WTC11 (cell line): ENCODE results near the gene ATP5PF. TPM values are rescaled to one million over a fixed set of nuclear protein-coding genes. Genes with fewer than 3 reads are reported as not detected.

ENCODE experiments used
- ATAC-seq: fragments of 200-7000 bp; cut with Tn5 transposase; 2 replicates; pipeline ENCODE4 v1.10.0; 2021; ENCODE audit warnings: mild to moderate bottlenecking, moderate library complexity
- CTCF ChIA-PET: fragments of 300-600 bp; sonication (Branson Sonifier 250); formaldehyde crosslinking; loops from one replicate; lab custom pipeline; 2021; ENCODE audit warnings: antibody characterized with exemption; lab: Charles Lee
- POLR2A ChIA-PET: fragments of 350-600 bp; sonication (Branson Sonifier 250); formaldehyde crosslinking; loops from one replicate; lab custom pipeline; 2021; ENCODE audit warnings: antibody characterized with exemption; lab: Charles Lee
- DNase-seq: peaks from one replicate; pipeline ENCODE4 v3.0.0; 2021; ENCODE audit warnings: low spot score
- H3K27ac Mint-ChIP-seq: 2 replicates; pipeline ENCODE4 v1.8.0; 2021; ENCODE audit warnings: mixed read lengths
- H3K27me3 Mint-ChIP-seq: 2 replicates; pipeline ENCODE4 v1.8.0; 2021; ENCODE audit warnings: low read depth, mild to moderate bottlenecking, moderate library complexity, mixed read lengths
- H3K36me3 Mint-ChIP-seq: 2 replicates; pipeline ENCODE4 v1.8.0; 2021; ENCODE audit warnings: mixed read lengths
- H3K4me1 Mint-ChIP-seq: 2 replicates; pipeline ENCODE4 v1.8.0; 2022; ENCODE audit warnings: mixed read lengths
- H3K4me3 Mint-ChIP-seq: 2 replicates; pipeline ENCODE4 v1.8.0; 2021; ENCODE audit warnings: mild to moderate bottlenecking, moderate library complexity, mixed read lengths
- H3K9me3 Mint-ChIP-seq: 2 replicates; pipeline ENCODE4 v1.8.0; 2021; ENCODE audit warnings: mixed read lengths
- AR ChIP-seq: fragments of 250-450 bp; sonication (Bioruptor Pico); IDR thresholded peaks from 2 replicates; pipeline ENCODE4 v1.9.0; 2021; ENCODE audit warnings: mild to moderate bottlenecking
- ATF1 ChIP-seq: sonication (generic); formaldehyde crosslinking; IDR thresholded peaks from 2 replicates; pipeline ENCODE4 v1.8.1; 2023; ENCODE audit warnings: mild to moderate bottlenecking, moderate library complexity, missing genetic modification reagents
- ATF3 ChIP-seq: sonication (generic); formaldehyde crosslinking; conservative IDR thresholded peaks from 2 replicates; pipeline ENCODE4 v1.8.1; 2022; ENCODE audit warnings: mild to moderate bottlenecking, missing genetic modification reagents
- CTCF ChIP-seq: fragments of 200-600 bp; IDR thresholded peaks from 2 replicates; pipeline ENCODE4 v1.8.0; 2022; ENCODE audit warnings: antibody characterized with exemption
- GRHL2 ChIP-seq: fragments of 250-450 bp; sonication (Bioruptor Pico); IDR thresholded peaks from 2 replicates; pipeline ENCODE4 v1.8.0; 2022; ENCODE audit warnings: mild to moderate bottlenecking, moderate library complexity; ENCODE audit not compliant: insufficient replicate concordance, severe bottlenecking
- HMGA2 ChIP-seq: fragments of 250-450 bp; sonication (Bioruptor Pico); IDR thresholded peaks from 2 replicates; pipeline ENCODE4 v1.4.0; 2021; ENCODE audit warnings: mild to moderate bottlenecking, moderate library complexity
- MYBL2 ChIP-seq: sonication (generic); formaldehyde crosslinking; IDR thresholded peaks from 2 replicates; pipeline ENCODE4 v1.8.1; 2023; ENCODE audit warnings: mild to moderate bottlenecking, moderate library complexity, missing genetic modification reagents
- NR1H2 ChIP-seq: sonication (generic); formaldehyde crosslinking; IDR thresholded peaks from 2 replicates; pipeline ENCODE4 v1.9.0; 2021; ENCODE audit warnings: mild to moderate bottlenecking, moderate library complexity, missing genetic modification reagents
- NR2C2 ChIP-seq: sonication (generic); formaldehyde crosslinking; IDR thresholded peaks from 2 replicates; pipeline ENCODE4 v1.8.0; 2022; ENCODE audit warnings: mild to moderate bottlenecking, missing genetic modification reagents
- RELA ChIP-seq: sonication (generic); formaldehyde crosslinking; IDR thresholded peaks from 2 replicates; pipeline ENCODE4 v1.8.1; 2022; ENCODE audit warnings: missing genetic modification reagents, mild to moderate bottlenecking, borderline replicate concordance
- RORB ChIP-seq: fragments of 250-450 bp; sonication (Bioruptor Pico); IDR thresholded peaks from 2 replicates; pipeline ENCODE4 v1.9.0; 2021; ENCODE audit warnings: mild to moderate bottlenecking
- SMAD3 ChIP-seq: sonication (generic); formaldehyde crosslinking; IDR thresholded peaks from 2 replicates; pipeline ENCODE4 v1.8.0; 2022; ENCODE audit warnings: missing genetic modification reagents, mild to moderate bottlenecking, borderline replicate concordance
- ZBTB21 ChIP-seq: sonication (generic); formaldehyde crosslinking; IDR thresholded peaks from 2 replicates; pipeline ENCODE4 v1.8.1; 2023; ENCODE audit warnings: mild to moderate bottlenecking, missing genetic modification reagents, borderline replicate concordance
- ZNF121 ChIP-seq: sonication (generic); formaldehyde crosslinking; IDR thresholded peaks from 2 replicates; pipeline ENCODE4 v1.8.0; 2023; ENCODE audit warnings: missing genetic modification reagents
- ZNF317 ChIP-seq: sonication (generic); formaldehyde crosslinking; IDR thresholded peaks from 2 replicates; pipeline ENCODE4 v1.8.1; 2023; ENCODE audit warnings: low read depth, mild to moderate bottlenecking, moderate library complexity, missing genetic modification reagents, borderline replicate concordance
- ZNF671 ChIP-seq: fragments of 250-450 bp; sonication (Bioruptor Pico); IDR thresholded peaks from 2 replicates; pipeline ENCODE4 v1.8.0; 2021; ENCODE audit warnings: mild to moderate bottlenecking
- total RNA-seq: library from RNA; stranded (reverse); gene quantifications from 3 replicates; pipeline ENCODE4 v1.2.3, GENCODE V29; 2021
- TF ChIP-seq, protein P1 (sequence below): sonication (generic); formaldehyde crosslinking; IDR thresholded peaks from 2 replicates; pipeline ENCODE4 v1.8.1; 2023; ENCODE audit warnings: mild to moderate bottlenecking, missing genetic modification reagents, borderline replicate concordance
- TF ChIP-seq, protein P2 (sequence below): sonication (generic); formaldehyde crosslinking; IDR thresholded peaks from 2 replicates; pipeline ENCODE4 v1.8.1; 2023; ENCODE audit warnings: mild to moderate bottlenecking, moderate library complexity, missing genetic modification reagents

The ATP5PF gene
- total RNA-seq, 1 experiment from 2014 or later, result 129 TPM

DNA sequence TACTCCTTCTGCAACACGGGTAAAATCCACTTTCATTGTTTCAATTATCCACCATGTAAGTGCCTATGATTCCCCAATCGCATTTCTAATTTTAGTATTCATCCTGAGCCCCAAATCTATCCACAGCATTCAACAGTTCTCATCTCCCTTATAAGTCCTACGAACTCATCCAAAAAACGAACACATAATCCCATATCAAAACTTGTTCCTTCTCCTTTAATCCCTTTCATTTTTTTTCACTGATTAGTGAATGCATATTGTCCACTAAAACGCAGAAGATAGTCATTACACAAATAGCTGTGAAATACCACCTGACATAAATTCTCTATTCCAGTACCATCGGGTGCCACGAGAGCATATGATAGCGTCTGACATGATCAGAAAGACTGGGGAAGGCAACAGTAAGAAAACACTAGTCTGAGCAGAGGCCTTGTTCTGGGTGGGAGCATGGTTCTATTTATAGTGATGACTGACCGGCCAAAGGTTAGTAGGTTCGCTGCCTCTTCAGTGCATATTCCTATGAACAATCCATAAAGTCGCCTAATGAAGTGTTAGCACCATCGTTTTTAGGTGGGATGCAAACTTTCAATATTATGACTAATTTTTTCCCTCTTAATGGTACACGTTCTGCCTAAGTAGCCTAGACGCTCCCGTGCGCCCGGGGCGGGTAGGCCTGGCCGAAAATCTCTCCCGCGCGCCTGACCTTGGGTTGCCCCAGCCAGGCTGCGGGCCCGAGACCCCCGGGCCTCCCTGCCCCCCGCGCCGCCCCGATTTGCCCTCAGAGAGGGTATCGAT, 648 bp downstream of the ATP5PF start (continued):
- TF ChIP-seq, protein P1, sequence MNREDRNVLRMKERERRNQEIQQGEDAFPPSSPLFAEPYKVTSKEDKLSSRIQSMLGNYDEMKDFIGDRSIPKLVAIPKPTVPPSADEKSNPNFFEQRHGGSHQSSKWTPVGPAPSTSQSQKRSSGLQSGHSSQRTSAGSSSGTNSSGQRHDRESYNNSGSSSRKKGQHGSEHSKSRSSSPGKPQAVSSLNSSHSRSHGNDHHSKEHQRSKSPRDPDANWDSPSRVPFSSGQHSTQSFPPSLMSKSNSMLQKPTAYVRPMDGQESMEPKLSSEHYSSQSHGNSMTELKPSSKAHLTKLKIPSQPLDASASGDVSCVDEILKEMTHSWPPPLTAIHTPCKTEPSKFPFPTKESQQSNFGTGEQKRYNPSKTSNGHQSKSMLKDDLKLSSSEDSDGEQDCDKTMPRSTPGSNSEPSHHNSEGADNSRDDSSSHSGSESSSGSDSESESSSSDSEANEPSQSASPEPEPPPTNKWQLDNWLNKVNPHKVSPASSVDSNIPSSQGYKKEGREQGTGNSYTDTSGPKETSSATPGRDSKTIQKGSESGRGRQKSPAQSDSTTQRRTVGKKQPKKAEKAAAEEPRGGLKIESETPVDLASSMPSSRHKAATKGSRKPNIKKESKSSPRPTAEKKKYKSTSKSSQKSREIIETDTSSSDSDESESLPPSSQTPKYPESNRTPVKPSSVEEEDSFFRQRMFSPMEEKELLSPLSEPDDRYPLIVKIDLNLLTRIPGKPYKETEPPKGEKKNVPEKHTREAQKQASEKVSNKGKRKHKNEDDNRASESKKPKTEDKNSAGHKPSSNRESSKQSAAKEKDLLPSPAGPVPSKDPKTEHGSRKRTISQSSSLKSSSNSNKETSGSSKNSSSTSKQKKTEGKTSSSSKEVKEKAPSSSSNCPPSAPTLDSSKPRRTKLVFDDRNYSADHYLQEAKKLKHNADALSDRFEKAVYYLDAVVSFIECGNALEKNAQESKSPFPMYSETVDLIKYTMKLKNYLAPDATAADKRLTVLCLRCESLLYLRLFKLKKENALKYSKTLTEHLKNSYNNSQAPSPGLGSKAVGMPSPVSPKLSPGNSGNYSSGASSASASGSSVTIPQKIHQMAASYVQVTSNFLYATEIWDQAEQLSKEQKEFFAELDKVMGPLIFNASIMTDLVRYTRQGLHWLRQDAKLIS (CRISPR knock-in tag), result no peak
- TF ChIP-seq, all 79 proteins: peak for 0

DNA sequence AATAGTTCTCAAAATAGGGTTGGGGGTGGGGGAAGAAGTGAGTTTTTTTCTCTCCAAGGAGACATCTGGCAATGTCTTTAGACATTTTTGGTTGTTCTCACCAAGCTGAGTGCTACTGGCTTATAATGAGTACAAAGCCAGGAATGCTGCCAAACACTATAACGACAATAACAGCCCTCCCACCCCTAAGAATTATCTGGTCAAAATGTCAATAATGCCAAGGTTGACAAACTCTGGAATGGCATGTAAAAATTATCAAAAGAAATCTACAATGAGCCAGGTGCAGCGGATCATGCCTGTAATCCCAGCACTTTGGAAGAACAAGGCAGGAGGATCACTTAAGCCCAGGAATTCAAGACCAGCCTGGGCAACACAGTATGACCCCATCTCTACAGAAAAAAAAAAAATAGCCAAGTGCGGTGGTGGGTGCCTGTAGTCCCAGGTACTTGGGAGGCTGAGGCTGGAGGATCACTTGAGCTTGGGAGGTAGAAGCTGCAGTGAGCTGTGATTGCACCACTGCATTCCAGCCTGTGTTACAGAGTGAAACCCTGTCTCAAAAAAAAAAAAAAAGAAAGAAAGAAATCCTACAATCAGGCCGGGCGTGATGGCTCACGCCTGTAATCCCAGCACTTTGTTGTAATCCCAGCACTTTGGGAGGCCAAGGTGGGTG, 2.5 kb downstream of the ATP5PF start:
- ChIA-PET POLR2A (no interaction called here), CTCF (no interaction called here)
- H3K4me3 Mint-ChIP-seq, result no peak overlapping the region
- 0 out of 2 replicates have a peak overlapping the region, but pooled peaks have one; percentile 27 for H3K27ac Mint-ChIP-seq
- ATAC-seq, result no peak
- no peaks in the 10 kb centered on the region for H3K27me3 Mint-ChIP-seq
- no peaks in the 10 kb centered on the region for H3K9me3 Mint-ChIP-seq
- H3K36me3 Mint-ChIP-seq, result peaks cover 28% of the 10 kb centered on the region
- peaks cover 18% of the 10 kb centered on the region for H3K4me1 Mint-ChIP-seq
- no peak for DNase-seq
- TF ChIP-seq ATF3 (CRISPR knock-in tag) (no peak), ZNF121 (CRISPR knock-in tag) (0 out of 2 replicates have a peak, but pooled peaks have one; percentile 15), ZBTB21 (no peak), HMGA2 (CRISPR knock-in tag) (no peak), ATF1 (CRISPR knock-in tag) (no peak), NR2C2 (CRISPR knock-in tag) (no peak)

DNA sequence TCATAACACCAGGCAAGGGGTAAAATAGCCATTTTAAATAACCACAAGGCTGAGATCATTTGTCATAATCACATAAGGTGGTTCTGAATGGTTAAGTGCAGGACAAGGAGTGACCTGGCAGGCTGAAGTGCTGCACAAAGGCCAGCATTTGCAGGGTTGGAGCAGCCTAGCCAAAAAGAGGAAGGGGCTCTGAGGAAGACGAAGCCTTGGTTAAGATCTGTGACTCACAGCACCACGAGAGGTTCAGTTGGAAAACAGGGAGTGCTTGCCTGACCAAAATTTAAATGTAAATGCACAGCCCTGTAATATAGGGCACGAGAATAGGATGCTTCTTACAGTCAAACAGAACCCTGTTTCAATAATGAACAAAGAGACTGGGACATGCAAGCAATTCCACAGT, 12.1 kb downstream of the ATP5PF start:
- Mint-ChIP-seq H3K9me3 (no peaks in the 10 kb centered on the region), H3K36me3 (peaks cover 53% of the 10 kb centered on the region), H3K4me1 (peaks cover 3% of the 10 kb centered on the region), H3K4me3 (no peak overlapping the region), H3K27me3 (no peaks in the 10 kb centered on the region), H3K27ac (no peak overlapping the region)
- ATAC-seq (no peak), DNase-seq (no peak)
- ChIA-PET POLR2A (no interaction called here), CTCF (no interaction called here)
- TF ChIP-seq ZNF317 (CRISPR knock-in tag) (no peak), SMAD3 (CRISPR knock-in tag) (no peak), ZNF671 (no peak), MYBL2 (CRISPR knock-in tag) (no peak)

DNA sequence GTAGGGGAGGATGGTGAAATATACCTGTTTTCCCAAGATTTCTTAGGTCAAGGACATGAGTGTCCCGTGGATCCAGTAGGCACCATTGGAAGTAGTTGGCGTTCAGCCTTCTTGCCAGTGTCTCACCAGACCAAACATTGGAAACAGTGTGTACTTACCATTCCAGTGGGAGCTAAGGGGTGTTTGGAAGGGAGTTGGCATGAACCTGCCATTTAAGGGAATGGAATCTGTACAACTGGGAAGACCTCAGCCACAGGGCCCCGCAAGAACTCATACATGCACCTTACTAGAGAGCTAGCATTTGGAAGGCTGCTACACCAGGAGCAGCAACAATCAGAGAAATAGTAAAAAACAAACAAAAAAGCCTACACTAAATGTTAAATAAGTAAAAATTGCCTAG, 12.7 kb downstream of the ATP5PF start:
- no peak overlapping the region for H3K4me3 Mint-ChIP-seq
- ATAC-seq, result no peak
- CTCF ChIA-PET, result no interaction called here
- no peak for TF ChIP-seq AR
- no peak for TF ChIP-seq GRHL2 (CRISPR knock-in tag)
- TF ChIP-seq RELA (CRISPR knock-in tag), result no peak
- no peak for TF ChIP-seq ZNF121 (CRISPR knock-in tag)
- TF ChIP-seq NR1H2, result no peak
- no peak for TF ChIP-seq ZBTB21
- no peak for TF ChIP-seq CTCF
- TF ChIP-seq RORB, result no peak
- TF ChIP-seq ATF1 (CRISPR knock-in tag), result no peak
- TF ChIP-seq, protein P2, sequence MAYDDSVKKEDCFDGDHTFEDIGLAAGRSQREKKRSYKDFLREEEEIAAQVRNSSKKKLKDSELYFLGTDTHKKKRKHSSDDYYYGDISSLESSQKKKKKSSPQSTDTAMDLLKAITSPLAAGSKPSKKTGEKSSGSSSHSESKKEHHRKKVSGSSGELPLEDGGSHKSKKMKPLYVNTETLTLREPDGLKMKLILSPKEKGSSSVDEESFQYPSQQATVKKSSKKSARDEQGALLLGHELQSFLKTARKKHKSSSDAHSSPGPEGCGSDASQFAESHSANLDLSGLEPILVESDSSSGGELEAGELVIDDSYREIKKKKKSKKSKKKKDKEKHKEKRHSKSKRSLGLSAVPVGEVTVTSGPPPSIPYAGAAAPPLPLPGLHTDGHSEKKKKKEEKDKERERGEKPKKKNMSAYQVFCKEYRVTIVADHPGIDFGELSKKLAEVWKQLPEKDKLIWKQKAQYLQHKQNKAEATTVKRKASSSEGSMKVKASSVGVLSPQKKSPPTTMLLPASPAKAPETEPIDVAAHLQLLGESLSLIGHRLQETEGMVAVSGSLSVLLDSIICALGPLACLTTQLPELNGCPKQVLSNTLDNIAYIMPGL (CRISPR knock-in tag), result no peak

More for the DNA sequence above, 12.7 kb downstream of the ATP5PF start:
- H3K9me3 Mint-ChIP-seq, result no peaks in the 10 kb centered on the region
- peaks cover 8% of the 10 kb centered on the region for H3K4me1 Mint-ChIP-seq
- no peaks in the 10 kb centered on the region for H3K27me3 Mint-ChIP-seq
- no peak for DNase-seq
- peaks cover 48% of the 10 kb centered on the region for H3K36me3 Mint-ChIP-seq
- H3K27ac Mint-ChIP-seq, result no peak overlapping the region
- POLR2A ChIA-PET, result interaction anchor here (0.6 kb wide), 1 partner anchor 28 kb away, joined by 3 read pairs; no protein-coding TSS in a partner anchor
